Astrocyte (in vitro differentiated cells and primary cell): ENCODE measurements around the gene LRRC36. TPM values are rescaled to one million over a fixed set of nuclear protein-coding genes. Genes with fewer than 3 reads are reported as not detected.

Experiments
- DNase-seq: peaks from one replicate; pipeline ENCODE4 v3.0.0-alpha.2; 2010; ENCODE audit warnings: low read depth
- FAIRE-seq: peaks from 2 replicates; lab custom pipeline; 2011; peaks lifted over from hg19 to GRCh38; lab: Jason Lieb, UNC
- H2AFZ ChIP-seq: 2 replicates; pipeline ENCODE4 v1.6.0; 2012; ENCODE audit warnings: low read depth, low read length, inconsistent platforms
- H3K27ac ChIP-seq: 2 replicates; pipeline ENCODE4 v1.5.1; 2011; ENCODE audit warnings: low read depth, low read length, inconsistent platforms
- H3K27me3 ChIP-seq: 2 replicates; pipeline ENCODE4 v1.6.0; 2011; ENCODE audit warnings: low read length, inconsistent platforms; ENCODE audit not compliant: insufficient read depth
- H3K36me3 ChIP-seq: 2 replicates; pipeline ENCODE4 v1.5.1; 2011; ENCODE audit warnings: low read length, inconsistent platforms; ENCODE audit not compliant: insufficient read depth
- H3K4me1 ChIP-seq: 2 replicates; pipeline ENCODE4 v1.5.1; 2011; ENCODE audit warnings: low read length, inconsistent platforms; ENCODE audit not compliant: insufficient read depth
- H3K4me2 ChIP-seq: 2 replicates; pipeline ENCODE4 v1.6.0; 2012; ENCODE audit warnings: low read length, inconsistent platforms
- H3K4me3 ChIP-seq: 2 replicates; pipeline ENCODE4 v1.5.1; 2011; ENCODE audit warnings: low read depth, mild to moderate bottlenecking, low read length, inconsistent platforms; ENCODE audit not compliant: insufficient read depth
- H3K79me2 ChIP-seq: 2 replicates; pipeline ENCODE4 v1.6.0; 2012; ENCODE audit warnings: mild to moderate bottlenecking, low read length, inconsistent platforms; ENCODE audit not compliant: insufficient read depth
- H3K9ac ChIP-seq: 2 replicates; pipeline ENCODE4 v1.6.0; 2012; ENCODE audit warnings: mild to moderate bottlenecking, low read length, inconsistent platforms
- H3K9me3 ChIP-seq: 2 replicates; pipeline ENCODE4 v1.5.1; 2012; ENCODE audit warnings: low read depth, mild to moderate bottlenecking, low read length, inconsistent platforms; ENCODE audit not compliant: insufficient read depth
- H4K20me1 ChIP-seq: 2 replicates; pipeline ENCODE4 v1.6.0; 2012; ENCODE audit warnings: low read length, inconsistent platforms; ENCODE audit not compliant: insufficient read depth
- H3K27ac Mint-ChIP-seq: one replicate; pipeline ENCODE4 v1.8.0; 2021; ENCODE audit warnings: mild to moderate bottlenecking, mixed read lengths; ENCODE audit not compliant: unreplicated experiment
- H3K27me3 Mint-ChIP-seq: one replicate; pipeline ENCODE4 v1.8.0; 2021; ENCODE audit warnings: low read depth, mixed read lengths; ENCODE audit not compliant: unreplicated experiment
- H3K36me3 Mint-ChIP-seq: one replicate; pipeline ENCODE4 v1.8.0; 2021; ENCODE audit warnings: low read depth, mixed read lengths; ENCODE audit not compliant: unreplicated experiment
- H3K4me1 Mint-ChIP-seq: one replicate; pipeline ENCODE4 v1.8.0; 2021; ENCODE audit warnings: low read depth, mixed read lengths; ENCODE audit not compliant: unreplicated experiment
- H3K4me3 Mint-ChIP-seq: one replicate; pipeline ENCODE4 v1.8.0; 2021; ENCODE audit warnings: mild to moderate bottlenecking, moderate library complexity, mixed read lengths; ENCODE audit not compliant: unreplicated experiment
- H3K9me3 Mint-ChIP-seq: one replicate; pipeline ENCODE4 v1.8.0; 2021; ENCODE audit warnings: mild to moderate bottlenecking, mixed read lengths; ENCODE audit not compliant: unreplicated experiment
- EZH2 ChIP-seq: IDR thresholded peaks from 2 replicates; pipeline ENCODE4 v1.6.1; 2012; ENCODE audit warnings: mild to moderate bottlenecking, low read length, inconsistent platforms; ENCODE audit not compliant: insufficient read depth
- total RNA-seq: library from RNA; stranded (reverse); gene quantifications from 2 replicates; pipeline ENCODE4 v1.2.1, GENCODE V29; 2021
- TF ChIP-seq, protein P1 (sequence below): IDR thresholded peaks from 2 replicates; pipeline ENCODE4 v1.5.1; 2011; ENCODE audit warnings: low read depth, mild to moderate bottlenecking, inconsistent platforms, low read length, moderate library complexity; ENCODE audit not compliant: insufficient read depth

LRRC36 gene
- total RNA-seq, 1 donor from 2014 or later, result not detected

GRCh38 chr16:67388591-67388990, 62.0 kb downstream of the LRRC36 start:
- no peak overlapping the region for H3K27ac ChIP-seq
- no peaks in the 10 kb centered on the region for H3K4me1 Mint-ChIP-seq
- H3K9me3 ChIP-seq, result no peaks in the 10 kb centered on the region
- no peak for TF ChIP-seq EZH2
- TF ChIP-seq, protein P1, sequence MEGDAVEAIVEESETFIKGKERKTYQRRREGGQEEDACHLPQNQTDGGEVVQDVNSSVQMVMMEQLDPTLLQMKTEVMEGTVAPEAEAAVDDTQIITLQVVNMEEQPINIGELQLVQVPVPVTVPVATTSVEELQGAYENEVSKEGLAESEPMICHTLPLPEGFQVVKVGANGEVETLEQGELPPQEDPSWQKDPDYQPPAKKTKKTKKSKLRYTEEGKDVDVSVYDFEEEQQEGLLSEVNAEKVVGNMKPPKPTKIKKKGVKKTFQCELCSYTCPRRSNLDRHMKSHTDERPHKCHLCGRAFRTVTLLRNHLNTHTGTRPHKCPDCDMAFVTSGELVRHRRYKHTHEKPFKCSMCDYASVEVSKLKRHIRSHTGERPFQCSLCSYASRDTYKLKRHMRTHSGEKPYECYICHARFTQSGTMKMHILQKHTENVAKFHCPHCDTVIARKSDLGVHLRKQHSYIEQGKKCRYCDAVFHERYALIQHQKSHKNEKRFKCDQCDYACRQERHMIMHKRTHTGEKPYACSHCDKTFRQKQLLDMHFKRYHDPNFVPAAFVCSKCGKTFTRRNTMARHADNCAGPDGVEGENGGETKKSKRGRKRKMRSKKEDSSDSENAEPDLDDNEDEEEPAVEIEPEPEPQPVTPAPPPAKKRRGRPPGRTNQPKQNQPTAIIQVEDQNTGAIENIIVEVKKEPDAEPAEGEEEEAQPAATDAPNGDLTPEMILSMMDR, result no peak
- H3K36me3 ChIP-seq, result no peaks in the 10 kb centered on the region
- H3K9ac ChIP-seq, result no peak overlapping the region
- DNase-seq, result no peak
- H3K4me1 ChIP-seq, result peaks cover 8% of the 10 kb centered on the region
- no peak overlapping the region for H3K4me3 ChIP-seq
- peaks cover 5% of the 10 kb centered on the region for H3K27me3 ChIP-seq
- no peak overlapping the region for H3K4me3 Mint-ChIP-seq
- FAIRE-seq, result no peak
- H2AFZ ChIP-seq, result no peak overlapping the region
- peaks cover 2% of the 10 kb centered on the region for H3K36me3 Mint-ChIP-seq
- H3K27ac Mint-ChIP-seq, result no peak overlapping the region
- no peaks in the 10 kb centered on the region for H3K79me2 ChIP-seq
- H3K9me3 Mint-ChIP-seq, result peaks cover 2% of the 10 kb centered on the region
- no peaks in the 10 kb centered on the region for H4K20me1 ChIP-seq
- peaks cover 74% of the 10 kb centered on the region for H3K27me3 Mint-ChIP-seq
- H3K4me2 ChIP-seq, result no peak overlapping the region

DNA sequence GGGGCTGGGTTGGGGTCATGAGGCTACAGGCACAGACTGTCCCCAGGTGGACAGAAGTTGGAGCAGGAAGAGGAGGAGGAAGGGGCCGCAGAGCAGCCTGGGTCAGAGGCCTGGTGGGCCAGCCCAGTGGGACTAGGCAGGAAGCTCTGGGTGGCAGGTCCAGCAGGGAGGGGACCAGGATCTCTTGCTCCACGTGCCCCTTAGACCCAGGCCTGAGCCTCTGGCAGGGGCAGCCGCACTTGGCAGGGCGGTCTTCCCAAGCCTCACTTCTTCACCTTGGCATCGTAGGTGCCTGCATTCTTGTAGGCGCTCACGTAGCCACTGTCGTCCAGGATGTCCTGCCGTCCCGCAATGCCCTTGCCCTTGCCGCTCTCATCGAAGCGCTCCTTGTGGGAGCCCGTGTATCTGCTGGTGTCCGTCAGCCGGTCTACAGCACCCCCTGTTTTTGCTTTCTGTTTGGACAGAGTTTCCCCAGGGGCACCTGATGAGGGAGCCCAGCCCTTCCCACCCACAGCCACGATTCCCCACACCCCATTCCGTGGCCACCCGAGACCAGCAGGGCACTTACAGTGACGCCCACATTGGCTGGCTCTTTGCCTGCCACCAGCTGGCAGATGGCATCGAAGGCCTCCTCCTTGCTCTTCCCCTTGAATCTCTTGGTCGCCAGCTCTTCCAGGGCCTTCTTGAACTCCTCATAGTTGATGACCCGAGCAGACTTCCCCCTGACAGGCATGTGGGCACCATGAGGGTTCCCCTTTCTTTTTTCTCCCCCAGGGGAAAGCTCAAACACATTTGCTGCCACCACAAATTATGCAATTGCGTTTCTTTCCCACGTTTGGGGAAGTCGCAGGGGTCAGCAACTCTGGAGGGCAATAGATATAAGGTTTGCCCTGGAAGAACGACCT, 63.5 kb downstream of the LRRC36 start:
- FAIRE-seq, result no peak

More for the DNA sequence above, 63.5 kb downstream of the LRRC36 start:
- Mint-ChIP-seq H3K4me3 (no peak overlapping the region), H3K9me3 (peaks cover 2% of the 10 kb centered on the region), H3K36me3 (peaks cover 2% of the 10 kb centered on the region), H3K27me3 (peaks cover 70% of the 10 kb centered on the region), H3K27ac (no peak overlapping the region), H3K4me1 (no peaks in the 10 kb centered on the region)
- Histone ChIP-seq H3K4me1 (peaks cover 9% of the 10 kb centered on the region), H3K9ac (no peak overlapping the region), H3K27me3 (peaks cover 8% of the 10 kb centered on the region), H3K4me2 (no peak overlapping the region), H3K9me3 (no peaks in the 10 kb centered on the region), H3K27ac (no peak overlapping the region), H2AFZ (no peak overlapping the region), H4K20me1 (no peaks in the 10 kb centered on the region), H3K36me3 (no peaks in the 10 kb centered on the region), H3K79me2 (no peaks in the 10 kb centered on the region), H3K4me3 (no peak overlapping the region)
- DNase-seq, result no peak
- no peak for TF ChIP-seq EZH2
- TF ChIP-seq, protein P1, result no peak
